HEK293 (cell line): Measurements from ENCODE around the gene FFAR1.

Source experiments
- CTCF ChIA-PET: fragments of 350-600 bp; formaldehyde crosslinking; extraction: SDS; loops from one replicate; lab custom pipeline; 2021; ENCODE audit warnings: antibody characterized with exemption; lab: Yijun Ruan, JAX
- POLR2A ChIA-PET: fragments of 300-600 bp; formaldehyde crosslinking; extraction: SDS; loops from one replicate; lab custom pipeline; 2020; ENCODE audit warnings: antibody characterized with exemption, inconsistent platforms; lab: Yijun Ruan, JAX
- H3K27ac ChIP-seq: fragments of 200-500 bp; sonication (Bioruptor generic); 2 replicates; pipeline ENCODE4 v1.5.1; 2014; ENCODE audit warnings: low read depth, low read length, control low read depth, inconsistent platforms; ENCODE audit errors: extremely low read depth
- H3K36me3 ChIP-seq, 2 experiments: fragments of 200-500 bp in 1 of 2; sonication (Bioruptor generic) in 1 of 2; 1 replicate in 1 of 2; 2 replicates in 1 of 2; pipeline ENCODE4 v1.5.1; 2014 to 2017; ENCODE audit warnings: inconsistent platforms in 2 of 2, low read length in 2 of 2; ENCODE audit not compliant: control insufficient read depth in 2 of 2, insufficient read depth in 1 of 2
- H3K4me1 ChIP-seq: fragments of 200-500 bp; sonication (Bioruptor generic); 2 replicates; pipeline ENCODE4 v1.5.1; 2014; ENCODE audit warnings: mild to moderate bottlenecking, low read length, inconsistent platforms; ENCODE audit not compliant: control insufficient read depth, insufficient read depth
- H3K4me3 ChIP-seq: 2 replicates; pipeline ENCODE4 v1.5.1; 2011; ENCODE audit warnings: low read depth, mild to moderate bottlenecking, control low read depth, low read length, moderate library complexity
- H3K9me3 ChIP-seq: fragments of 200-500 bp; sonication (Bioruptor generic); 2 replicates; pipeline ENCODE4 v1.5.1; 2014; ENCODE audit warnings: low read depth, low read length, inconsistent platforms; ENCODE audit not compliant: control insufficient read depth, insufficient read depth
- ATF2 ChIP-seq: fragments of 450-650 bp; formaldehyde crosslinking; IDR thresholded peaks from 2 replicates; pipeline ENCODE4 v1.5.1; 2016; ENCODE audit warnings: missing biosample characterization, missing genetic modification characterization, low read depth
- HOXD13 ChIP-seq: sonication (generic); formaldehyde crosslinking; IDR thresholded peaks from 2 replicates; pipeline ENCODE4 v1.8.0; 2022; ENCODE audit warnings: missing genetic modification reagents, borderline replicate concordance
- MEIS1 ChIP-seq: sonication (generic); formaldehyde crosslinking; IDR thresholded peaks from 2 replicates; pipeline ENCODE4 v1.8.1; 2022; ENCODE audit warnings: missing genetic modification reagents, mild to moderate bottlenecking, borderline replicate concordance
- WT1 ChIP-seq: fragments of 450-650 bp; formaldehyde crosslinking; IDR thresholded peaks from 2 replicates; pipeline ENCODE4 v1.5.1; 2016; ENCODE audit warnings: missing biosample characterization, missing genetic modification characterization
- ZBTB48 ChIP-seq: fragments of 450-650 bp; formaldehyde crosslinking; IDR thresholded peaks from 2 replicates; pipeline ENCODE4 v1.5.1; 2016; ENCODE audit warnings: missing biosample characterization, missing genetic modification characterization
- ZFP3 ChIP-seq: fragments of 450-650 bp; formaldehyde crosslinking; IDR thresholded peaks from 2 replicates; pipeline ENCODE4 v1.5.1; 2016; ENCODE audit warnings: low read depth, missing biosample characterization, missing genetic modification characterization
- ZNF133 ChIP-seq: fragments of 450-650 bp; formaldehyde crosslinking; IDR thresholded peaks from 2 replicates; pipeline ENCODE4 v1.5.1; 2016; ENCODE audit warnings: missing biosample characterization, missing genetic modification characterization
- ZNF138 ChIP-seq: fragments of 450-650 bp; formaldehyde crosslinking; IDR thresholded peaks from 2 replicates; pipeline ENCODE4 v1.5.1; 2016; ENCODE audit warnings: missing biosample characterization, missing genetic modification characterization, borderline replicate concordance
- ZNF146 ChIP-seq: fragments of 450-650 bp; formaldehyde crosslinking; IDR thresholded peaks from 2 replicates; pipeline ENCODE4 v1.5.1; 2016; ENCODE audit warnings: missing biosample characterization, missing genetic modification characterization
- ZNF174 ChIP-seq: fragments of 450-650 bp; formaldehyde crosslinking; IDR thresholded peaks from 2 replicates; pipeline ENCODE4 v1.5.0; 2017; ENCODE audit warnings: missing biosample characterization, mild to moderate bottlenecking, missing genetic modification characterization
- ZNF2 ChIP-seq: fragments of 450-650 bp; formaldehyde crosslinking; IDR thresholded peaks from 2 replicates; pipeline ENCODE4 v1.5.1; 2016; ENCODE audit warnings: missing biosample characterization, missing genetic modification characterization
- ZNF239 ChIP-seq: fragments of 450-650 bp; formaldehyde crosslinking; IDR thresholded peaks from 2 replicates; pipeline ENCODE4 v1.5.1; 2016; ENCODE audit warnings: missing biosample characterization, missing genetic modification characterization
- ZNF510 ChIP-seq: fragments of 450-650 bp; formaldehyde crosslinking; IDR thresholded peaks from 2 replicates; pipeline ENCODE4 v1.5.1; 2018; ENCODE audit warnings: mild to moderate bottlenecking, missing genetic modification characterization, missing biosample characterization; ENCODE audit not compliant: insufficient replicate concordance
- ZNF585B ChIP-seq: fragments of 450-650 bp; formaldehyde crosslinking; IDR thresholded peaks from 2 replicates; pipeline ENCODE4 v1.5.1; 2016; ENCODE audit warnings: missing biosample characterization, missing genetic modification characterization
- ZNF600 ChIP-seq: fragments of 450-650 bp; formaldehyde crosslinking; IDR thresholded peaks from 2 replicates; pipeline ENCODE4 v1.5.1; 2016; ENCODE audit warnings: missing biosample characterization, missing genetic modification characterization
- ZNF623 ChIP-seq: fragments of 450-650 bp; formaldehyde crosslinking; IDR thresholded peaks from 2 replicates; pipeline ENCODE4 v1.5.1; 2016; ENCODE audit warnings: missing biosample characterization, missing genetic modification characterization
- ZNF707 ChIP-seq: fragments of 450-650 bp; formaldehyde crosslinking; IDR thresholded peaks from 2 replicates; pipeline ENCODE4 v1.5.1; 2016; ENCODE audit warnings: missing biosample characterization, missing genetic modification characterization
- ZNF777 ChIP-seq: fragments of 450-650 bp; formaldehyde crosslinking; IDR thresholded peaks from 2 replicates; pipeline ENCODE4 v1.5.1; 2017; ENCODE audit warnings: missing biosample characterization, missing genetic modification characterization, borderline replicate concordance
- ZNF791 ChIP-seq: fragments of 450-650 bp; formaldehyde crosslinking; IDR thresholded peaks from 2 replicates; pipeline ENCODE4 v1.5.1; 2016; ENCODE audit warnings: missing biosample characterization, missing genetic modification characterization
- ZNF843 ChIP-seq: fragments of 450-650 bp; formaldehyde crosslinking; IDR thresholded peaks from 2 replicates; pipeline ENCODE4 v1.5.1; 2016; ENCODE audit warnings: missing biosample characterization, missing genetic modification characterization
- ZSCAN30 ChIP-seq: fragments of 450-650 bp; IDR thresholded peaks from 2 replicates; pipeline ENCODE4 v1.5.1; 2018; ENCODE audit warnings: missing biosample characterization, mild to moderate bottlenecking, missing genetic modification characterization, moderate library complexity

Gene FFAR1

GRCh38 chr19:35334144-35334753, 13.5 kb upstream of the FFAR1 start:
- Histone ChIP-seq H3K36me3 (no peaks in the 10 kb centered on the region), H3K27ac (no peak overlapping the region), H3K9me3 (no peaks in the 10 kb centered on the region), H3K4me1 (no peaks in the 10 kb centered on the region), H3K4me3 (no peak overlapping the region)
- CTCF ChIA-PET, result interaction anchor here (1.0 to 6.8 kb wide), 6 partner anchors 19 to 358 kb away, joined by 3 to 40 read pairs (median 6); no protein-coding TSS in a partner anchor
- POLR2A ChIA-PET, result no interaction called here
- TF ChIP-seq ATF2, result no peak
- TF ChIP-seq ZNF138 (tag by site-specific recombination), result no peak
- no peak for TF ChIP-seq ZNF707
- TF ChIP-seq ZBTB48 (tag by site-specific recombination), result no peak
- no peak for TF ChIP-seq ZNF146
- TF ChIP-seq ZNF2 (tag by site-specific recombination), result no peak
- no peak for TF ChIP-seq ZNF585B (tag by site-specific recombination)
- TF ChIP-seq MEIS1, result no peak

DNA sequence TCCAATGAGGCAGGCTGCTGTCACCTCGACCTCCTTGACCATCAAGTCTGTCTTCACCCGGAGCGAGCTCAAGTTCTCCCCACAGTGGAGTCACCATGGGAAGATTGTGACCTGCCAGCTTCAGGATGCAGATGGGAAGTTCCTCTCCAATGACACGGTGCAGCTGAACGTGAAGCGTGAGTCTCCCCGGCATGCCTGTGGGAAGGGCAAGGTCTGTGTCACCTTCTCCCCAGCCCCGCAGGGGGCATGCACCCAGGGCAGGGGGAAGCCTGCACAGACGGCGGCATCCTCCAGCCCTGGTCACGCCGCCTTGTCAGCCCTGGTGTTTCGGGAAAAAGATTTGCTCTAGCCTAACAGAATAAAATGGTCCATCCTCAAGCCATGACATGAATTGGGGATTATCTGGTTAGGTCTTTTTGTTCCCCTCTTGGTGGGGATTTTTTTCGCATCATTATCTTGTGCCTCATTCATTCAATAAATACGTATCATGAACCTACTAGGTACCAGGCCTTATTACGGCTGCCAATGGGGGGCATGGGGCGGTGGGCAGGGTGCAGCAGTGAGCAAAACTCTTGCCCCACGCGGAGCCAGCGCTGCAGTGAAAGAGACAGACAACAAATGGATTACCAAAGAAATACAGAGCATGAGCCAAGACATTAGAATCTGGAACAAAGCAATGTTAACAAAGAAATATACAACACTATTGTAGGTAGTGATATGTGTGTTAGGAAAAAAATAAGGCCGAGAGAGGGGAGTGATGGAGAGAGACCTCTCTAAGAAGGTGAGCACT, 11.3 kb upstream of the FFAR1 start:
- Histone ChIP-seq H3K27ac (no peak overlapping the region), H3K4me3 (no peak overlapping the region), H3K9me3 (no peaks in the 10 kb centered on the region), H3K36me3 (no peaks in the 10 kb centered on the region), H3K4me1 (no peaks in the 10 kb centered on the region)
- CTCF ChIA-PET, result interaction anchor here (0.6 to 6.8 kb wide), 2 partner anchors 17 to 1542 kb away, joined by 4 to 40 read pairs; no protein-coding TSS in a partner anchor
- POLR2A ChIA-PET, result no interaction called here
- TF ChIP-seq ZSCAN30, result no peak
- TF ChIP-seq HOXD13 (CRISPR knock-in tag), result no peak
- TF ChIP-seq ZNF777 (tag by site-specific recombination), result no peak
- TF ChIP-seq ZNF510 (tag by site-specific recombination), result no peak
- TF ChIP-seq ZNF623 (tag by site-specific recombination), result no peak
- no peak for TF ChIP-seq ZNF791 (tag by site-specific recombination)
- no peak for TF ChIP-seq ZFP3 (tag by site-specific recombination)
- TF ChIP-seq ZNF600, result no peak
- TF ChIP-seq ZNF843 (tag by site-specific recombination), result no peak
- TF ChIP-seq ZNF133 (tag by site-specific recombination), result no peak
- TF ChIP-seq ZNF239, result no peak
- no peak for TF ChIP-seq ZNF174 (tag by site-specific recombination)
- no peak for TF ChIP-seq WT1 (tag by site-specific recombination)
